SIG-M5 treated with dmso at 0.1 percent for 504 hours (cell line): ENCODE results near the gene EBLN2.
"Not testable (repeated sequence)": the region's sequence is repeated elsewhere in the genome, so short reads cannot be mapped to it uniquely, and the experiment has no call there.

Experiments
- DNase-seq: peaks from one replicate; lab custom pipeline; 2025; ENCODE audit not compliant: unreplicated experiment; lab: John Stamatoyannopoulos, UW

EBLN2 gene

GRCh38 chr3:73056845-73057150 lies 4.7 kb upstream of the EBLN2 start:
- DNase-seq = no peak

GRCh38 chr3:73060302-73060723 lies 1.1 kb upstream of the EBLN2 start:
- no peak for DNase-seq

GRCh38 chr3:73066243-73066642 lies 4.8 kb downstream of the EBLN2 start:
- not testable (repeated sequence) for DNase-seq

- DNase-seq = no peak
Observed at GRCh38 chr3:73068419-73068818, 7.0 kb downstream of the EBLN2 start.

GRCh38 chr3:73069187-73069586 lies 7.7 kb downstream of the EBLN2 start:
- DNase-seq = no peak

GRCh38 chr3:73069775-73070444 lies 8.5 kb downstream of the EBLN2 start:
- DNase-seq = no peak

- DNase-seq = no peak
Observed at GRCh38 chr3:73070675-73071575, 9.5 kb downstream of the EBLN2 start.

GRCh38 chr3:73071952-73072351 lies 10.5 kb downstream of the EBLN2 start:
- DNase-seq = no peak

- DNase-seq = peak; percentile 15
Observed at GRCh38 chr3:73072634-73073033, 11.2 kb downstream of the EBLN2 start.

- DNase-seq = no peak
Observed at GRCh38 chr3:73073091-73073707, 11.7 kb downstream of the EBLN2 start.

GRCh38 chr3:73074781-73075180 lies 13.3 kb downstream of the EBLN2 start:
- no peak for DNase-seq

GRCh38 chr3:73080216-73080966 lies 18.9 kb downstream of the EBLN2 start:
- DNase-seq = no peak

GRCh38 chr3:73081140-73081539 lies 19.7 kb downstream of the EBLN2 start:
- no peak for DNase-seq

- DNase-seq = no peak
Observed at GRCh38 chr3:73084170-73084569, 22.7 kb downstream of the EBLN2 start.

- peak; percentile 52 for DNase-seq
Observed at GRCh38 chr3:73086071-73086494, 24.6 kb downstream of the EBLN2 start.

- peak; percentile 62 for DNase-seq
Observed at GRCh38 chr3:73094129-73094528, 32.7 kb downstream of the EBLN2 start.

- DNase-seq = peak; percentile 80
Observed at GRCh38 chr3:73094951-73095350, 33.5 kb downstream of the EBLN2 start.

- no peak for DNase-seq
Observed at GRCh38 chr3:73096169-73096568, 34.7 kb downstream of the EBLN2 start.

- DNase-seq = no peak
Observed at GRCh38 chr3:73098026-73098425, 36.6 kb downstream of the EBLN2 start.

- peak; percentile 8 for DNase-seq
Observed at GRCh38 chr3:73098873-73099272, 37.4 kb downstream of the EBLN2 start.
